T-helper 2 cell (primary cell): ENCODE results near the gene TGFBR2.

Experiments used
- DNase-seq, 5 experiments: peaks; one replicate each; pipeline versions ENCODE4 v3.0.0 to v3.0.0-alpha.2; 2012 to 2022

The TGFBR2 gene

DNA sequence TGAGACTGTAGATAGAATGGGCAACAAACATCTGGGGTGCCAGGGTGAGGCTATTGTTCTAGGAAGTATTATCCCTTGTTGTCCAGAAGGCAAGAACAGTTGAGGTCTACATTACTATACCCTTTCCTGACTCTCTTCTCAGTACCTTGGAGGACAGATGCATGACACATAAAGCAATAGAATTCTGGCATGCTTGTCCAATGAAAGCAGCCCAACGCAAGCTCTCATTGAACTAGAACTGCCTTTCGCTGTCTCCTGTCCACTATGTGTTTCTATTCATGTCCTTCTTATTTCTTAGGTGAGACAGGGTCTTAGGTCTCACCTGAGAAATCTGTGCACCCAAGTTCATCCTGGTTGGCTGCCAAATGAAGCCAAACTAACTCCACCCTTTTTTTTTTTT is 68.6 kb downstream of the TGFBR2 start:
- no peak for DNase-seq

GRCh38 chr3:30675774-30676173 is 69.4 kb downstream of the TGFBR2 start:
- no peak for DNase-seq

DNA sequence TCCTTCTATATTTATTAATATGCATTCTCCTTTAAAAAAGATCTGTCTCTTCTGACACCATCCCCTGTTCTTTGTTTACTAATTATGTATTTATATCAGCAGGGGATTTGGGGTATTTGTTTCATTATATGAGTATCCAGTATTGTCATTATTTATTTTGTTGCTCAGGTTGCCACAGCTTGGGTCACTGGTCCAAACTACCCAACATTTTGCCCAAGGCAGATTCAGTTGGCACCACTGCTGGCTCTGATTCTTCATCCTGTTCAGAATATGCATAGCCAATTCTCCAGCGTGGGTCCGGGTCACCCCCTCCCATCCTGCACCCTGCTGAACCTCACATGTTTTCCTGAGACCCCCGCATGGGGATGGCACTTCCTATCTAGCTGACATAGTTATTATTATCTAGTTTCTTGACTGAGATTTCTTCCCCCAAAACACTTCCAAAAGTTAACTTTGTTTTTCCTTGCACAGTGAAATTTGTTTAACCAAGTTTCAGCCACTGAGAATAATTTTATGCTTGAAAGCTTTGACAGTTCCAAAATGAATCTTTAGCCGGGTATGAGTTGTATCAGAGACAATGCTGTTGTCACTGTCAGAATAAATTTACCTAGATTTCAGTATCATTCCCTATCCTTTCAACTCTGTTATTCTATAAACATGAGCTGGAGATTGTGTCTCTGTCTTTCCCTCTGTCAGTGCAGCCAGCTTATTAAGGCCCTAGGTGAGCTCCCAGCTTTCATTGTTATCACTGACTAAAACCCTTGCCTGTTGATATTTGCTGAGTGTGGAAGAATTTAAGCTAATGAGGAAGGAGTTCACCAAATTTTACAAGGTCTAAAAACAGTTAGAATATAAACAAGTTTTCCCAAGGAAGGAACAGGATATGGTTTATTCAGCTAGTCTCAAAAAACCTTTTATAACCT is 70.3 kb downstream of the TGFBR2 start:
- DNase-seq, result no peak

- no peak for DNase-seq
Measured at GRCh38 chr3:30677347-30677685, 70.9 kb downstream of the TGFBR2 start.

DNA sequence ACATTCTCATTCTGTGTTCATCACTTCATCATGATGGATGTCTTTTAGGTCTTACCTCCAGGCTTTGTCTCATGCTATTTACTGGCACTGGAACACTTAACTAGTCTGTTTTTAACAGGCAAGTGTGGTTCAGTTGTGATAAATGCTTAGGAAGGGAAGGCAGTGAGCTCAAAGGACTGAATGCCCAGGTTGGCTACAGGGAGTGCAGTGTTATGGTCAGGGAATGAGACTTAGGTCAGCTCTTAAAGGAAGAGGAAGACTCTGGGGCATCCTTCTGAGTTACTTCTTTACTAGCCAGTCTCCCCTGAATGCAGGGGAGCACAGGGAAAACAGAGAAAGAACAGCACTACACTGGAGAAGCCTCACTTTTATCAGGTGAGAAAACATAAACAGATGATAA is 72.6 kb downstream of the TGFBR2 start:
- no peak for DNase-seq

- DNase-seq, result no peak
Measured at GRCh38 chr3:30680789-30681648, 74.6 kb downstream of the TGFBR2 start.

- no peak for DNase-seq
Measured at GRCh38 chr3:30681649-30682211, 75.3 kb downstream of the TGFBR2 start.

DNA sequence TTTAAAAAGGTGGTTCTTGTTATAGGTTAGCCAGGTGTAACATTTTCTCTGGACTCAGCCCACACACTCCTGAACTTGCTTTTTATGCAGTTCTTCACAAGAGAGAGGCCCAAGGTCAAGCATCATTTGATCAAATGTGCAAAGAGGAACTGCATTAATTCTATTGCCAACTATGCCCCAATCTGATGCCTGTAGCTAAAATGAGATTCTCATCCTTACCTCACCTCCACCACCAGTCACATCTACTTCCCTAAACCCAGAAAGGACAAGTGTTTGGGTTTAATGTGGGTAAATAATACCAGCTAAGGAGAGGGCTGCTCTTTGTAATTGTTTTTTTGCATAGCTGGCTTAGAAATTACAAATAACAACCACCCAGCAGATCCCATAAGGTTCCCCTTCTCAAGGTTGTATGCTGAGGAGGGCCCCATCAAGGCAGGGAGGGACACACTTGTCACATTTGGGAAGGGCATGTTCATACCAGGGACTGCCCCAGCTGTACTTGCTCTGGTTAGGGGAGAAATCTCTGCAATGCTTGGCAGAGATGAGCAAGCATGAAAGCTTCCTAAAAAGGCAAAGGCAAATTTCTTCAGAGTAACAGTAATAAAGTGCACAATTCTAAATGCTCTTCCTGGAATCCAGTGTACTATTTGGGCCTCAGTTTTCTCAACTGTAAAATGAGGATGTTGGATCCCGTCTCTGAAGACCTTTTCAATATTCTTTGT is 76.2 kb downstream of the TGFBR2 start:
- DNase-seq, result no peak

DNA sequence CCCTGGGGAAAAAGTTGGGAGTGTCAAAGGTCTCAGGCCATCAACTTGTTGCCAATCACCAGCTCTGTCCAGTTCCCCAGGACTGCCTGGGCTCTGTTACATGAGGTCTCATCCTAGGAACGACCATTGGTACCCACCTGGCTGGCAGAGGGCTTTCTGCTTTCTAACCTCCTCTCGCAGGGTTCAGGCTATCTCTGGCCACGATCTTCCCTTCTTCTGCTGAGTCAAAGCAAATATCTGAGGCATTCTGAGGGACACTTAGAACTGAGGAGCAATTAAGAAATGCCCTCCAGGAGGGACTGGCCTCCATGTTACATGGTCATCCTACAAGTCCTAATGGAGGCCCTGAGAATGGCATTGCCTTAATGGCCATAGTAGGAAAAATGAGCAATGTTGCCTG is 77.4 kb downstream of the TGFBR2 start:
- peak in 1 of 5 experiments; percentile 33 for DNase-seq

- DNase-seq, result no peak
Measured at GRCh38 chr3:30684356-30684755, 78.0 kb downstream of the TGFBR2 start.

DNA sequence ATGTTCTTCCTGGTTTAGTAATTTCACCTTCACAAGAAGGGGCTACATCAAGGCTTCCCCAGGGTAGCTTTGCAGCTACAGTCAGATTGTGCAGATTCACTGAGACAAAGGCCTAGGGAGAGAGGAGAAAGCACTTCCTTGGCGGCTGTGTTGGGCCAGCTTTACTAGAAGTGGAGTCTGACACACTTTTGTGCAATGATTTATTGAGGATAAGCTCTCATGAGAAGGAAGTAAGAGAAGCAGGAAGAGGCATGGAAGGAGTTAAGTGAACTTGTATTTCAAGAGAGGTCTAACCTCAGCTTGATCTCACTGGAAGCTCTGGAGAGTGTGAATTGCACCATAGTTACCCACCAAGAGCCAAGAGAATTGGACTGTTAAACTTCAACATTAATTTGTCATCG is 78.9 kb downstream of the TGFBR2 start:
- peak in 1 of 5 experiments; percentile 33 for DNase-seq

GRCh38 chr3:30686176-30686575 is 79.8 kb downstream of the TGFBR2 start:
- no peak for DNase-seq

GRCh38 chr3:30686799-30687198 is 80.4 kb downstream of the TGFBR2 start:
- no peak for DNase-seq

GRCh38 chr3:30687930-30688570 is 81.6 kb downstream of the TGFBR2 start:
- DNase-seq, result no peak

DNA sequence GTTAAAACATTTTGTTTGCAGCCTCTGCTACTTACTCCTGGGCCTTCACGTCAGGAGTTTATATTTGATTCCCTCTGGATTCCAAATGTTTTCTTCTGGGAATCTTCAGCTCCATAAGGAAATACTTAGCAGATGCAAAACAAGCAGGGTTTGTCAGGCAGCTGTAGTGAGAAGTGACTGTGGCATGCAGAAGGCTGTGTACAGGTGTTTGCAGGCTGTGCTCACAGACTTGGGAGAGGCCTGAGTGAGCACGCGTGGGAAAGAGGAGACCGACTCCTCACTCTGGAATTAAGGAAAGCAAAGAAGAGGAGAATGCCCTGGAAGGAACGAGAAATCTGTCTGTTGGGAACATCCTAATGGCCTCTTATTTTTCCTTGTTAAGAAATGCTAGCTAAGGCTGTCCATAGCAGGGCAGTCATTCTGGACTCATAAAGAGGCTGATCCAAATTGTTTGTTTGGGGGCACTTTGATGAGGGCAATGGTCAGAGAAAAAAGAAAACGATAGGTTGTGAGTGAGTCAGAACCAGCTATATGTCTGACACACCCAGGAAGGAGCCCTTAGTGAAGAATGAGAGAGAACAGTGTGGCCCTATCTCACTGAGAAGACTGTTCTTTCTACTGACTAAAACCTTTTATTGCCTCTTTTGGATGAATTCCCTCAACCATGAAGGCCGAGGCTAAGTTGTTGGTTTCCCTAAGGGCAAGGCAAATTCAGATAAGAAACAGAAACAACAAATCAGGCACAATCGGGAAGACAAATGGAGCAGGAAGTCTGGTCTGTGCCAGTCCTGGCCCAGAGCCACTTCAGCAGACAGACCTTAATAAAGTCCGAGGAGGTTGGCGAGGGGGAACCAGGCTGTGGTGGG is 82.6 kb downstream of the TGFBR2 start:
- DNase-seq, result peak in 1 of 5 experiments; percentile 29

DNA sequence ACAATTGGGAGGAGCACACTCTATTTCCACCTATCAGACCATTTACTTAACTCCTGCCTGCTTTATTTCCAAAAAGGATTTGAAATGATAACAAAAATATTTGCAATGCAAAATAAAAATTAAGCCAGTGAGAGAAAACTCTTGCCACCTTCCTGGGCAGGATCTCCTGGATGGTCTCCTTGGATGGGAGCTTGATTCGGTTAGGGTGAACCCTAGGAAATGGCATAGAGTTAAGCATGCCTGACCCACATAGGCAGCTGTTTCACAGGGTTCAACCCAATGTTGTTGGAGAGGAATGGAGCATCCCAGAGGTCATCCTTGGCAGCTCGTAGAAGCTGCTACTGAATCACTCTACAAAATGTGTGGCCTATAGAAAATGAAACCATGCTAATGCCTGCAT is 83.8 kb downstream of the TGFBR2 start:
- DNase-seq, result no peak

DNA sequence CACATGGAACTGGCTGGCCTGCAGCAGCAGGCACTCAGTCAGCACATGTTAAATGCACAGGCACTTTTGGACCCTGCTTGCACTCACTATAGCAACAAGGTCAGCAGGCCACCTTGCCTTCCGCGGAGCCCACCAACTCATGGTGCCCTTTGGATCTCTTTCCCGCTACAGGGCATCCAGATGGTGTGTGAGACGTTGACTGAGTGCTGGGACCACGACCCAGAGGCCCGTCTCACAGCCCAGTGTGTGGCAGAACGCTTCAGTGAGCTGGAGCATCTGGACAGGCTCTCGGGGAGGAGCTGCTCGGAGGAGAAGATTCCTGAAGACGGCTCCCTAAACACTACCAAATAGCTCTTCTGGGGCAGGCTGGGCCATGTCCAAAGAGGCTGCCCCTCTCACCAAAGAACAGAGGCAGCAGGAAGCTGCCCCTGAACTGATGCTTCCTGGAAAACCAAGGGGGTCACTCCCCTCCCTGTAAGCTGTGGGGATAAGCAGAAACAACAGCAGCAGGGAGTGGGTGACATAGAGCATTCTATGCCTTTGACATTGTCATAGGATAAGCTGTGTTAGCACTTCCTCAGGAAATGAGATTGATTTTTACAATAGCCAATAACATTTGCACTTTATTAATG is 85.0 kb downstream of the TGFBR2 start:
- DNase-seq, result no peak

DNA sequence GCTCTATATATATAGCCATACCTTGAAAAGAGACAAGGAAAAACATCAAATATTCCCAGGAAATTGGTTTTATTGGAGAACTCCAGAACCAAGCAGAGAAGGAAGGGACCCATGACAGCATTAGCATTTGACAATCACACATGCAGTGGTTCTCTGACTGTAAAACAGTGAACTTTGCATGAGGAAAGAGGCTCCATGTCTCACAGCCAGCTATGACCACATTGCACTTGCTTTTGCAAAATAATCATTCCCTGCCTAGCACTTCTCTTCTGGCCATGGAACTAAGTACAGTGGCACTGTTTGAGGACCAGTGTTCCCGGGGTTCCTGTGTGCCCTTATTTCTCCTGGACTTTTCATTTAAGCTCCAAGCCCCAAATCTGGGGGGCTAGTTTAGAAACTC is 85.5 kb downstream of the TGFBR2 start:
- no peak for DNase-seq

- no peak for DNase-seq
Measured at GRCh38 chr3:30692498-30693130, 86.2 kb downstream of the TGFBR2 start.

DNA sequence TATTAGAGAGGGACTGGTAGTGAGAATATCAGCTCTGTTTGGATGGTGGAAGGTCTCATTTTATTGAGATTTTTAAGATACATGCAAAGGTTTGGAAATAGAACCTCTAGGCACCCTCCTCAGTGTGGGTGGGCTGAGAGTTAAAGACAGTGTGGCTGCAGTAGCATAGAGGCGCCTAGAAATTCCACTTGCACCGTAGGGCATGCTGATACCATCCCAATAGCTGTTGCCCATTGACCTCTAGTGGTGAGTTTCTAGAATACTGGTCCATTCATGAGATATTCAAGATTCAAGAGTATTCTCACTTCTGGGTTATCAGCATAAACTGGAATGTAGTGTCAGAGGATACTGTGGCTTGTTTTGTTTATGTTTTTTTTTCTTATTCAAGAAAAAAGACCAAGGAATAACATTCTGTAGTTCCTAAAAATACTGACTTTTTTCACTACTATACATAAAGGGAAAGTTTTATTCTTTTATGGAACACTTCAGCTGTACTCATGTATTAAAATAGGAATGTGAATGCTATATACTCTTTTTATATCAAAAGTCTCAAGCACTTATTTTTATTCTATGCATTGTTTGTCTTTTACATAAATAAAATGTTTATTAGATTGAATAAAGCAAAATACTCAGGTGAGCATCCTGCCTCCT is 87.2 kb downstream of the TGFBR2 start:
- DNase-seq, result peak in 2 of 5 experiments; percentile 46 to 77
